Measurements from ENCODE around the gene FIZ1. TPM values are rescaled to one million over a fixed set of nuclear protein-coding genes. Genes with fewer than 3 reads are reported as not detected.
A peak's percentile ranks its signal among the peaks of the same experiment; 100 is the strongest.

FIZ1 gene
- total and polyA plus RNA-seq, 2 donors from 2014 or later: 11.9 to 17.9 TPM

- no peaks in the 10 kb centered on the region for H3K27me3 ChIP-seq (ENCODE audit: control insufficient read depth, insufficient read depth, low read length)
- H3K9ac ChIP-seq (ENCODE audit: low read length in 3 of 3): no peak overlapping the region
- TF ChIP-seq CTCF (IDR thresholded peaks at IDR 0.05; ENCODE audit: borderline replicate concordance, extremely low read depth, insufficient read depth): no peak
- FAIRE-seq (no peak), DNase-seq (peak in 2 of 5 donors; percentile 45 to 79)
- intact Hi-C loops (cut with DNase I): no loop called here
- no peak overlapping the region for H3K27ac ChIP-seq (ENCODE audit: low read depth in 2 of 2, low read length in 2 of 2)
- peaks cover 3 to 35% (median 7%) of the 10 kb centered on the region in 3 donors for H3K4me1 ChIP-seq (ENCODE audit: control insufficient read depth in 2 of 3, insufficient read depth in 2 of 3, low read depth in 1 of 3, low read length in 3 of 3)
- H3K9me3 ChIP-seq (ENCODE audit: control insufficient read depth in 2 of 3, insufficient read depth in 1 of 3, low read length in 3 of 3): no peaks in the 10 kb centered on the region
- H3K36me3 ChIP-seq (ENCODE audit: control insufficient read depth in 2 of 3, insufficient read depth in 3 of 3, low read length in 3 of 3): no peaks in the 10 kb centered on the region
- no peak overlapping the region for H3K4me3 ChIP-seq (ENCODE audit: low read length in 3 of 3)
These were observed 38.2 kb upstream of the FIZ1 start for GRCh38 chr19:55637534-55637933.

- intact Hi-C loops (cut with DNase I): no loop called here
- FAIRE-seq (no peak), DNase-seq (peak in 1 of 5 donors; percentile 39)
- no peaks in the 10 kb centered on the region for H3K36me3 ChIP-seq (ENCODE audit: control insufficient read depth in 2 of 3, insufficient read depth in 3 of 3, low read length in 3 of 3)
- peak overlapping the region in 1 of 3 donors; percentile 100 for H3K9ac ChIP-seq (ENCODE audit: low read length in 3 of 3)
- H3K27me3 ChIP-seq (ENCODE audit: control insufficient read depth, insufficient read depth, low read length): no peaks in the 10 kb centered on the region
- H3K4me1 ChIP-seq (ENCODE audit: control insufficient read depth in 2 of 3, insufficient read depth in 2 of 3, low read depth in 1 of 3, low read length in 3 of 3): peaks cover 3 to 31% (median 7%) of the 10 kb centered on the region in 3 donors
- no peak for TF ChIP-seq CTCF (IDR thresholded peaks at IDR 0.05; ENCODE audit: borderline replicate concordance, extremely low read depth, insufficient read depth)
- no peaks in the 10 kb centered on the region for H3K9me3 ChIP-seq (ENCODE audit: control insufficient read depth in 2 of 3, insufficient read depth in 1 of 3, low read length in 3 of 3)
- H3K27ac ChIP-seq (ENCODE audit: low read depth in 2 of 2, low read length in 2 of 2): no peak overlapping the region
- H3K4me3 ChIP-seq (ENCODE audit: low read length in 3 of 3): peak overlapping the region in 2 of 3 donors; percentile 95 to 100
These were observed 37.4 kb upstream of the FIZ1 start for GRCh38 chr19:55636723-55637122.

GRCh38 chr19:55635856-55636440 is 36.6 kb upstream of the FIZ1 start:
- no peak for TF ChIP-seq CTCF (IDR thresholded peaks at IDR 0.05; ENCODE audit: borderline replicate concordance, extremely low read depth, insufficient read depth)
- Histone ChIP-seq H3K4me1 (ENCODE audit: control insufficient read depth in 2 of 3, insufficient read depth in 2 of 3, low read depth in 1 of 3, low read length in 3 of 3) (peaks cover 3 to 31% (median 7%) of the 10 kb centered on the region in 3 donors), H3K9me3 (ENCODE audit: control insufficient read depth in 2 of 3, insufficient read depth in 1 of 3, low read length in 3 of 3) (no peaks in the 10 kb centered on the region), H3K27ac (ENCODE audit: low read depth in 2 of 2, low read length in 2 of 2) (peak overlapping the region; percentile 97), H3K27me3 (ENCODE audit: control insufficient read depth, insufficient read depth, low read length) (no peaks in the 10 kb centered on the region), H3K9ac (ENCODE audit: low read length in 3 of 3) (peak overlapping the region; percentile 98 to 100 (median 100)), H3K4me3 (ENCODE audit: low read length in 3 of 3) (peak overlapping the region; percentile 95 to 100 (median 97)), H3K36me3 (ENCODE audit: control insufficient read depth in 2 of 3, insufficient read depth in 3 of 3, low read length in 3 of 3) (no peaks in the 10 kb centered on the region)
- DNase-seq (peak in 1 of 5 donors; percentile 53), FAIRE-seq (no peak)
- intact Hi-C loops (cut with DNase I): no loop called here
